ENCODE measurements around the gene LMF1.

Gene LMF1

DNA sequence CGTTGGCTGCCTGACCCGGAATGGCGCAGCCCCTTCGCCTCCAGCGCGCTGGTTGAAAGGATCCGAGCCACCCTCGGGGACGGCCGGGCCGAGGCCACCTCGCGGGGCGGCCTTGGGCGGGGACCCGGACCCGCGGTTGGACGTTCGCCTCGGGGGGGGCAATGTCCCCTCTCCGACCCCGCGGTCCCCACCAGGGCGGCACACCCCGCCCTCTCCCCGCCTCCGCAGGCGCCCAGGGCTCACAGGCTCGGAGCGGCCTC lies 9.7 kb upstream of the LMF1 start:
- H3K36me3 ChIP-seq (ENCODE audit: low read length), result no peaks in the 10 kb centered on the region
- H4K20me1 ChIP-seq (ENCODE audit: low read depth, low read length), result no peaks in the 10 kb centered on the region
- H3K27ac ChIP-seq (ENCODE audit: low read depth, low read length), result no peak overlapping the region
- H2AFZ ChIP-seq (ENCODE audit: low read depth, low read length, severe bottlenecking), result no peak overlapping the region
- H3K9ac ChIP-seq (ENCODE audit: low read length), result no peak overlapping the region
- no peak for TF ChIP-seq EZH2phosphoT487 (conservative IDR thresholded peaks at IDR 0.05; ENCODE audit: low read length)
- TF ChIP-seq, protein P1, sequence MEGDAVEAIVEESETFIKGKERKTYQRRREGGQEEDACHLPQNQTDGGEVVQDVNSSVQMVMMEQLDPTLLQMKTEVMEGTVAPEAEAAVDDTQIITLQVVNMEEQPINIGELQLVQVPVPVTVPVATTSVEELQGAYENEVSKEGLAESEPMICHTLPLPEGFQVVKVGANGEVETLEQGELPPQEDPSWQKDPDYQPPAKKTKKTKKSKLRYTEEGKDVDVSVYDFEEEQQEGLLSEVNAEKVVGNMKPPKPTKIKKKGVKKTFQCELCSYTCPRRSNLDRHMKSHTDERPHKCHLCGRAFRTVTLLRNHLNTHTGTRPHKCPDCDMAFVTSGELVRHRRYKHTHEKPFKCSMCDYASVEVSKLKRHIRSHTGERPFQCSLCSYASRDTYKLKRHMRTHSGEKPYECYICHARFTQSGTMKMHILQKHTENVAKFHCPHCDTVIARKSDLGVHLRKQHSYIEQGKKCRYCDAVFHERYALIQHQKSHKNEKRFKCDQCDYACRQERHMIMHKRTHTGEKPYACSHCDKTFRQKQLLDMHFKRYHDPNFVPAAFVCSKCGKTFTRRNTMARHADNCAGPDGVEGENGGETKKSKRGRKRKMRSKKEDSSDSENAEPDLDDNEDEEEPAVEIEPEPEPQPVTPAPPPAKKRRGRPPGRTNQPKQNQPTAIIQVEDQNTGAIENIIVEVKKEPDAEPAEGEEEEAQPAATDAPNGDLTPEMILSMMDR (IDR thresholded peaks at IDR 0.05; ENCODE audit: insufficient read depth, low read length, poor library complexity, severe bottlenecking), result no peak
- no peak overlapping the region for H3K4me3 ChIP-seq (ENCODE audit: insufficient read depth, low read length, poor library complexity, severe bottlenecking)
- H3K27me3 ChIP-seq (ENCODE audit: low read length), result no peaks in the 10 kb centered on the region
- H3K9me2 ChIP-seq (replicated peaks; ENCODE audit: insufficient read depth, low read length), result no peaks in the 10 kb centered on the region
- H3K4me2 ChIP-seq (ENCODE audit: low read depth, low read length, poor library complexity, severe bottlenecking), result no peak overlapping the region
- no peaks in the 10 kb centered on the region for H3F3A ChIP-seq (ENCODE audit: insufficient read depth)
- no peaks in the 10 kb centered on the region for H3K9me3 ChIP-seq (ENCODE audit: insufficient read depth, low read length)
- H3K79me2 ChIP-seq (ENCODE audit: insufficient read depth, low read length), result no peaks in the 10 kb centered on the region

- Histone ChIP-seq H4K20me1 (ENCODE audit: low read depth, low read length) (no peaks in the 10 kb centered on the region), H3F3A (ENCODE audit: insufficient read depth) (no peaks in the 10 kb centered on the region), H3K9me2 (replicated peaks; ENCODE audit: insufficient read depth, low read length) (no peaks in the 10 kb centered on the region), H2AFZ (ENCODE audit: low read depth, low read length, severe bottlenecking) (no peak overlapping the region), H3K79me2 (ENCODE audit: insufficient read depth, low read length) (no peaks in the 10 kb centered on the region), H3K36me3 (ENCODE audit: low read length) (no peaks in the 10 kb centered on the region), H3K4me3 (ENCODE audit: insufficient read depth, low read length, poor library complexity, severe bottlenecking) (no peak overlapping the region), H3K4me2 (ENCODE audit: low read depth, low read length, poor library complexity, severe bottlenecking) (no peak overlapping the region), H3K9me3 (ENCODE audit: insufficient read depth, low read length) (no peaks in the 10 kb centered on the region), H3K9ac (ENCODE audit: low read length) (no peak overlapping the region), H3K27ac (ENCODE audit: low read depth, low read length) (no peak overlapping the region), H3K27me3 (ENCODE audit: low read length) (no peaks in the 10 kb centered on the region)
- TF ChIP-seq, protein P1 (IDR thresholded peaks at IDR 0.05; ENCODE audit: insufficient read depth, low read length, poor library complexity, severe bottlenecking), result no peak
- no peak for TF ChIP-seq EZH2phosphoT487 (conservative IDR thresholded peaks at IDR 0.05; ENCODE audit: low read length)
Measured at GRCh38 chr16:979859-980594, 9.2 kb upstream of the LMF1 start.

- Histone ChIP-seq H3K27me3 (ENCODE audit: low read length) (no peaks in the 10 kb centered on the region), H3K9ac (ENCODE audit: low read length) (no peak overlapping the region), H3K9me2 (replicated peaks; ENCODE audit: insufficient read depth, low read length) (no peaks in the 10 kb centered on the region), H3K36me3 (ENCODE audit: low read length) (no peaks in the 10 kb centered on the region), H3K79me2 (ENCODE audit: insufficient read depth, low read length) (no peaks in the 10 kb centered on the region), H3K4me3 (ENCODE audit: insufficient read depth, low read length, poor library complexity, severe bottlenecking) (no peak overlapping the region), H3K9me3 (ENCODE audit: insufficient read depth, low read length) (no peaks in the 10 kb centered on the region), H3K4me2 (ENCODE audit: low read depth, low read length, poor library complexity, severe bottlenecking) (no peak overlapping the region), H3F3A (ENCODE audit: insufficient read depth) (0 out of 2 replicates have a peak, but pooled peaks cover 4% of the 10 kb centered on the region), H4K20me1 (ENCODE audit: low read depth, low read length) (no peaks in the 10 kb centered on the region), H2AFZ (ENCODE audit: low read depth, low read length, severe bottlenecking) (no peak overlapping the region), H3K27ac (ENCODE audit: low read depth, low read length) (no peak overlapping the region)
- TF ChIP-seq EZH2phosphoT487 (conservative IDR thresholded peaks at IDR 0.05; ENCODE audit: low read length), result no peak
- TF ChIP-seq, protein P1 (IDR thresholded peaks at IDR 0.05; ENCODE audit: insufficient read depth, low read length, poor library complexity, severe bottlenecking), result no peak
Measured at GRCh38 chr16:979147-979546, 8.4 kb upstream of the LMF1 start.

All from SU-DHL-6 (cell line).